ENCODE data around the gene ADAM33. TPM values are rescaled to one million over a fixed set of nuclear protein-coding genes. Genes with fewer than 3 reads are reported as not detected.
A peak's percentile ranks its signal among the peaks of the same experiment; 100 is the strongest.

The ADAM33 gene
- polyA plus RNA-seq, 3 donors: 3.9 to 5.1 (median 4.2) TPM

- no peak for DNase-seq (ENCODE audit: low read depth in 3 of 3, low spot score in 2 of 3)
These were observed 8.2 kb upstream of the ADAM33 start for GRCh38 chr20:3689978-3690377.

DNA sequence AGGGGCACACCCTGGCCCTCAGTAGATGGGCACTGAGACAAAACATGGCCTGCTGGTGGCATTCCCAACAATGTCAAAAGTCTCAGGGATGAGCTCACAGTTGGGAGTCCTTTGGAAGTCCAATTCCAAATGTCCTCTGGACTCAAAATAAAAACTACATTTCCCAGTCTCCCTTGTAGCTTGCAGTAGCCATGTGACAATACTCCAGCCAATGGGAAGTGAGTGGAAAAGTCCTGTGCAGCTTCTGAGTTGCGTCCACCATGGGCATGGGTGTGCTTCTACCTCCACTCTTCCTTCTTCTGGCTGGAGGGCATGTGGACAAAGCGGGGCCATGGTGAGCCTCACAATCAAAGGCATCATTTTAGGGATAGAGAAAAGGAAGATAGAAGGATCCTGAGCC lies 5.8 kb upstream of the ADAM33 start:
- no peak for DNase-seq (ENCODE audit: low read depth in 3 of 3, low spot score in 2 of 3)

DNA sequence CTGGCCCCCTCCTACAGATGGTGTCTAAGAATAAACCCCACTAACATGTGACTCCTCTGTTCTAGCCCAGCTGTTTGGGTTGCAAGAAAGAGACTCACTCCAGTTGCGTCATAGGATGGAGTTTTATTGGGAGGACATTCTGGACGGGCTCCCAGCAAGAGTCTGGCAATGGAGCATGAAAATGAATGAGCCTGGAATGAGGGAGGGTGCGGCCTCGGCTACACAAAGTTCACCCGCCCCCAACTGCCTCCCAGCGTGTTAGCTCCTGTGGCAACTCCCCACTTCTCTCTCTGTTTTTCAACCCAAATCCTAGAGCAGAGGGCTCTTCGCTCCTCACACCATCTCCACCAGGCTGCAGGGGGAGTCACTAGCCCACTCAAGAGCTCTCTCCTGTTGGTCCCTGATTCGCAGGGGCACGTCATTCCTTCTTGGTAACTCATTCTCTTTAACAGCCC lies 5.1 kb upstream of the ADAM33 start:
- peak; percentile 64 to 77 (median 65) for DNase-seq (ENCODE audit: low read depth in 3 of 3, low spot score in 2 of 3)

DNA sequence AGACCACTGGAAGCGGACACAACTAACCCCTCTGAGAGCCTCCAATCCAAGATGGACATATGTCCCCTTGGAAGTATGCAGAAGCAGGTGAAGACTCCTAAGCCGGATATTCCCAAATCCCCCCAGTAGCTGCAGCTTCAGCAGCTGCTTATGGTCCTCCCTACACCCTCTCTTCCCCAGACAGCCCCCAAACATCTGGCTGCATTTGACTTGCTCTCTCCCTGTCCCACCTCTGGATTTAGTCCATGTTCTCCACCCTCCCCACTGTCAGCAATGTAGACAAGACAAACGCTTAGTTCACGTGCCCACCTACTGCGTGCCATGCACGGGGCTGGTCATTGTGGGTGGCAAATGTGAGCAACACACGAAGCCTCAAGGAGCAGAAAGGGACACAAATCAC lies 4.6 kb upstream of the ADAM33 start:
- no peak for DNase-seq (ENCODE audit: low read depth in 3 of 3, low spot score in 2 of 3)

GRCh38 chr20:3685341-3685740 lies 3.5 kb upstream of the ADAM33 start:
- DNase-seq (ENCODE audit: low read depth in 3 of 3, low spot score in 2 of 3): no peak

DNA sequence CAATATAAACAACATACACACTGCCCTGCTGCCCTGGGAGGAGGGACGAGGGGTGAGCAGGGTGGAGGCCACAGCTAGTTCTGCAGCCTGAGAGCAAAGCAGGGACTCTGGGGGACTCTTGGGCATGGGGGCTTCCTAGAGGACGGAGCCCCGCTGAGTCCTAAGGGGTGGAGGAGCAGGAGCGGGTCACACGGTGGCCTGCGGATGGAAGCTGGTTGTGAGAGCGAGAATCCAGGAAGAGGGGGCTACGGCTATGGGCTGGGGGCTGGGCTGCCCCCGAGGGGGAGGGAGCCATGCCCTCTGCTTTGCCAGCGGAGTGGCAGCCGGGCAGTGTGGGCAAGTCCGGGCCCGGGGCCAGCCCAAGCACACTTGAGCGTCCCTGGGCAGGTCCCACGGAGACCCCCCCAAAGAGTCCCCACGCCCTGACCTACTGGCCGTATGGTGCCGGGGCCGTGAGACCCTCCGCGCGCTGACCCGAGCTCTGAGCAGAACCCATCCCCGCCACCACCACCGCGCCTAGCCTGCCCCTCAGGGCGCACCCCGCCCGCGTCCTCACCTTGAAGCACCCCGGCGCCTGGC lies 369 bp downstream of the ADAM33 start:
- no peak for DNase-seq (ENCODE audit: low read depth in 3 of 3, low spot score in 2 of 3)

GRCh38 chr20:3680701-3681351 lies 984 bp downstream of the ADAM33 start:
- DNase-seq (ENCODE audit: low read depth in 3 of 3, low spot score in 2 of 3): no peak

- DNase-seq (ENCODE audit: low read depth in 3 of 3, low spot score in 2 of 3): no peak
These were observed 1.8 kb downstream of the ADAM33 start for GRCh38 chr20:3679749-3680700.

DNA sequence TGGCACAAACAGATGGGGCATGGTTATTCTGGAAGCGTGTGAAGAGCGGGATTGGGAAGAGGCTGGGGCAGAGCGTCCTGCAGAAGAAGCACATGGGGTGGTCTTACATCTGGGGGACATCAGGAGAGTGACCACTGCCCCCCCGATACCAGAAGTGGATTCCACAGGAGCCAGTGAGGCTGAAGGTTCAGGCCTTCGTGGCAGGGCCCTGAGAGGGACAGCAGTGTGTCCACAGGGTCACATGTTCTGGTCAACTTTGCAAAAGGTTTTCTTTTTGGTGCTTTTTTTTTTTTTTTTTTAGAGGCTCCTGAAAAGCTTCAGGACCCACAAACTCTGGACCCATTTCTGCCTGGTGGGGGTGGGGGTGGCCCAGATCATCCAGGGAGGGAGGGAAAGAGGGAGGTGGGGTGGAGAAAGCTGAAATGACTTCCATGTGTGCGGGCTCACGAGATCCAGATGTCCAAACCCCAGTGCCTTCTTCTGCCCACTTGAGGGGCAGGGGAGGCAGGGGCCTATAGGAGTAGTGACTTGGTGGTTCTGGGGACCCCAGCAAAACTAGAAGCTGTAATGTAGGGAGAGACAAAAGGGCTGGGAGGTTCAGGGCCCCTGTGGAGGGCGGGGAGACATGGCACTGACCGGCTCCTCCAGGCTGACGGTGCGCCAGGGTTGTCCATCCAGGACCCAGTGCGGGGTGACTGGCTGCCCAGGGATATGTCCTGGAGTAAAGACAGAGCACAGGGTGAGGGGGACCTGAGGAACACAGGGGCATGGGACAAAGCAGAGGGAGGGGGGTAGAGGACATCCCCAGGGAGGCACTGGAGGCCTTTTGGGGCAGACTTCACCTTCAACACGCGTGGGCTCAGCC lies 2.7 kb downstream of the ADAM33 start:
- DNase-seq (ENCODE audit: low read depth in 3 of 3, low spot score in 2 of 3): no peak

DNA sequence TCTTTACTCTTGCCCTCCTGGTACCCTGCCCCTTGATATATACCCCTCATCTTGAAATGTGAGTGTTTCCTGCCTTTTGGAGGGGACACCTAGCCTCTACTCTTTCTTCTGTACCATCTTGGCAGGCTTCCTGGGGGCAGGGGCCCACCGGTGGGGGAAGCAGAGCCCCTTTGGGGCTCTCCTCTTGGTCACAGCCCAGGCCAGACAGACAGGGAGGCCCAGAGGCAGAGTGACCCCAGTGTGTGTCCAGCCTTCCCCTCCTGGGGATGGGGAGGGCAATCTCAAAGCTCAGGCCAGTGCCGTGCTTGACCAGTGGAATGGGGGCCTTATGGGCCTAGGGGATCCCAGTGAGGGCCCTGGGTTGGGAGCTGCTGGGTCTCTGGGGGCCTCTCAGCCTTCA lies 3.6 kb downstream of the ADAM33 start:
- no peak for DNase-seq (ENCODE audit: low read depth in 3 of 3, low spot score in 2 of 3)

DNA sequence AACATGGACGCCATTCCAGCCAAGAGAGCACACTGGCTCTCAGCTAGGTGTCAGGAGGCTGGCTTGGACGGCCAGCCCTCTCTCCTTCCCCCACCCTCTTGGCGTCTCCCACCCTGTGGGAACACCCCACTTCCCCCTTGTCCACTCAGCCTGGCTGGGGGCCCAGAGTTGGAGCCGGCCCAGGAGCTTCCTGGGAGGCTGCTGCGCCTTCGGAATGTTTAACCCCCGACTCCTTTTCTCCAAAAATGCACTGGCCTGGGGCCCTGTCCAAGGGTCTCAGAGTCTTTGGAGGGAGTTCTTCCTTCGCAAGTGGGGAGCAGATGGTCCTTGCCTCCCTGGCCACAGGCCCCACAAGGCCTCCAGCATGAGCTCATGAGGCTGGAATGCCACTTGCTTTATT lies 4.1 kb downstream of the ADAM33 start:
- no peak for DNase-seq (ENCODE audit: low read depth in 3 of 3, low spot score in 2 of 3)

GRCh38 chr20:3674995-3675900 lies 6.6 kb downstream of the ADAM33 start:
- DNase-seq (ENCODE audit: low read depth in 3 of 3, low spot score in 2 of 3): no peak

DNA sequence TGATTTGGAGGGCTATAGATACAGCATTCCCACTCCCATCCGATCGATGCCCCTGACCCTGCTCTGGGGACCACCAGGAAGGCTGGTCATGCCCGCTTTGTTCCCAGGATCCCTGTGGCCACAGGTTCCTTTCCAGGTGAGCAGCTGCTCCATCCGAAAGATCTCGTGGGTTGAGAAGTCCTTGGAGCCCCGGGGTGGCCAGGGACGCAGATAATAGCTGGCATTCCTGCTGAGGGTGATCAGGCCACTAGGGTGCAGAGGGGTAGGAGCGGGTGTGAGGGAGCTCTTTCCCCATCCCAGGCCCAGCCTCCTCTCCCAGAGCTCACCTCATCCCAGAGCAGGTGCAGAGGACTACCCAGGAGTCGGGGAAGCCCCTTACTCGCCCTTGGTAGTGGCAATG lies 7.4 kb downstream of the ADAM33 start:
- no peak for DNase-seq (ENCODE audit: low read depth in 3 of 3, low spot score in 2 of 3)

DNA sequence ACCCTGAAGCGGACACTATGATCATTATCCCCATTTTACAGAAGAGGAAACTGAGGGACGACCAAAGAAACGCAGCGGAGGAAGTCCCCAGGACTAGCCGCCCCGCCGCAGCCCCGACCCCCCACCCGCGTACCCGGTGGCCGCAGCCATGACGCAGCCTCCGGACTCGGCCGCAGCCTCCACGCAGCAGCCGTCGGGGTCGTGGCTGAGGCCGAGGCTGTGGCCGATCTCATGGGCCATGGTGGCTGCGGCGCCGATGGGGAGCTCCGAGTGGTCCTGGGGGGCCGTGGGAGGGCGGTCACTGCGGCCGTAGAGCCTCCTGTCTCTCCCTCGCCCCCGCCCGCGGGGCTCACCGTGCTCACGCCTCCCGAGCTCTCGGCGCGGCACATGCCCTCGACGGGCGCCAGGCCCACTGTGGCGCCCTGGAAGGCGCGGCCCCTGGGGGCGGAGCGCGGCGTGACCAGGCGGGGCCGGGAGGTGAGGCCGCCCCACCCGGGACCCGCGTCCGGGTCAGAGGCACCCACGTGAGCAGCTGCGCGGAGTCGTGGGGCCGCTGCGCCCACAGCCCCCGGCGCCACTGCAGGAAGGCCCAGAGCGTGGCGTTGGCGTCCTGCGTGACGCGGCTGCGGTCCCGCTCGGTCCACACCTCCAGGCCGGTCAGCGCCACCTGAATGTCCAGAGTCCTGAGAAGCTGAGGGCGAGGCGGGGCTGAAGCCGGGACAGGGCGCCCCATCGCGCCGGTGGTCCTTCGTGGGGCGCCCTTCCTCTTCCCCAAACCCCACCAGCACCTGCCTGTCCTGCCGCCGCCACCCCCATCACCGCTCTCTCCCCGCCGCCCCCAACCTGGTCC lies 8.4 kb downstream of the ADAM33 start:
- DNase-seq (ENCODE audit: low read depth in 3 of 3, low spot score in 2 of 3): no peak

- DNase-seq (ENCODE audit: low read depth in 3 of 3, low spot score in 2 of 3): no peak
These were observed 9.2 kb downstream of the ADAM33 start for GRCh38 chr20:3672547-3673171.

- DNase-seq (ENCODE audit: low read depth in 3 of 3, low spot score in 2 of 3): no peak
These were observed 9.7 kb downstream of the ADAM33 start for GRCh38 chr20:3671986-3672546.

DNA sequence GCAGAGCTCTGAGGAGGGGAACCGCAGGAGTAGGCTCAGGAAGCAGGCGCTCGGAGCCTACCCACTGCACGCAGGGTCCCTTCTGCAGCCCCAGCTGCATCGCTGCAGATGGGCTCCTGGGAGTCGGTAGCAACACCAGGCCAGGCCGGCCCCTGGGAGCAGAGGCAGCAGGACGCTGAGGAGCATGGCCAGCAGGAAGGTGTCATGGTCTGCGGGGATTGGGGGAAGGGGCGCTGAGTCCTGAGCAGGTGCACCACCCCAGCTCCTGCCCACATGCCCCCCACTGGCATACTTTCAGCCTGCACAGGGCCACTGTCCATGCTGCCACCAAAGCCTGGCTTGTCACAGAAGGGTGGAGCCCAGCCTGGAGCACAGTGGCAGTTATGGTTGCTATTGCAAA lies 10.9 kb downstream of the ADAM33 start:
- DNase-seq (ENCODE audit: low read depth in 3 of 3, low spot score in 2 of 3): no peak

DNA sequence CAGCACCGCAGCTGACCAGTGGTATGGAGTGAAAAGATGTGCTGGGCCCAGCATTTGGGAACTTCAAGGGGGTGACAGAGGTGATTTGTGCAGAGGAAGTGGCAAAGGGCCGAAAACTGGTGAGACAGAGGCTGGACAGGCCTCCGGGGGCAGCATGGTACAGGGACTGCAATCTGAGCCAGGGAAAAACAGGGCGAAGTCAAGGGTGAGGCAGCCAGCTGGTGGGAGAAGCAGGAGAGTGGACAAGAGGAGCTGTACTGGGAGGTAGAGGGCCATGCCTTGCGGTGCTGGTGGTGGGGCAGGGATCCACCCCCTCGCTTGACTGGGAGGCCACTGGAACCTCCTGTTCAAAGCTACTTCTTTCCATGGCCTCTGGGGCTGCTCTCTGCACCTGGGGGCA lies 11.3 kb downstream of the ADAM33 start:
- DNase-seq (ENCODE audit: low read depth in 3 of 3, low spot score in 2 of 3): no peak
